Thyroid gland (tissue), 4 donors: ENCODE results near the gene SLC48A1. TPM values are rescaled to one million over a fixed set of nuclear protein-coding genes. Genes with fewer than 3 reads are reported as not detected.

Source experiments
- DNase-seq, 2 donors: peaks; one replicate each; pipeline ENCODE4 v3.0.0-alpha.2; 2019
- H3K27ac ChIP-seq, 3 donors: fragments of 200-600 bp; sonication (generic); 1 replicate in 2 of 3; 2 replicates in 1 of 3; pipeline ENCODE4 v1.5.1; 2016 to 2019; ENCODE audit warnings: mild to moderate bottlenecking in 1 of 3, moderate library complexity in 1 of 3
- H3K27me3 ChIP-seq: fragments of 200-600 bp; sonication (generic); one replicate; pipeline ENCODE4 v1.5.1; 2019
- H3K36me3 ChIP-seq, 2 donors: fragments of 200-600 bp; sonication (generic); one replicate each; pipeline ENCODE4 v1.5.1; 2016 to 2019
- H3K4me1 ChIP-seq, 2 donors: fragments of 200-600 bp; sonication (generic); one replicate each; pipeline ENCODE4 v1.5.1; 2017 to 2019
- H3K4me3 ChIP-seq, 3 donors: fragments of 200-600 bp; sonication (generic); replicated peaks in 1 of 3; 1 replicate in 2 of 3; 2 replicates in 1 of 3; pipeline ENCODE4 v1.5.1; 2016; ENCODE audit warnings: mild to moderate bottlenecking in 1 of 3
- H3K9me3 ChIP-seq: fragments of 200-600 bp; sonication (generic); one replicate; pipeline ENCODE4 v1.5.1; 2017
- CTCF ChIP-seq, 6 experiments: fragments of 200-600 bp in 3 of 6; fragments of 450-650 bp in 3 of 6; sonication (generic) in 3 of 6; IDR thresholded peaks; one replicate each; pipeline ENCODE4 v1.5.1; 2016 to 2019; ENCODE audit warnings: antibody characterized with exemption in 6 of 6, mild to moderate bottlenecking in 2 of 6, inconsistent platforms in 1 of 6, moderate library complexity in 1 of 6
- POLR2A ChIP-seq, 2 donors: fragments of 450-650 bp; IDR thresholded peaks; one replicate each; pipeline ENCODE4 v1.6.1; 2017; ENCODE audit warnings: antibody characterized with exemption in 2 of 2, mild to moderate bottlenecking in 2 of 2, moderate library complexity in 1 of 2
- WGBS, 2 donors: methylation state at CpG; one replicate each; pipeline ENCODE4 v1.1.5; 2017; 5-methylcytosine and 5-hydroxymethylcytosine counted together
- intact Hi-C: fragments of 100-400 bp; cut with DNase I; formaldehyde crosslinking; loops from one replicate; pipeline ENCODE4 v1.15.1; 2023
- total RNA-seq, 4 donors: library from RNA; depleted of rRNA; stranded (reverse); fragments of >200 nt; gene quantifications; one replicate each; pipeline ENCODE4 v1.2.3, GENCODE V29; 2016

The SLC48A1 gene
- total RNA-seq, 4 donors from 2014 or later: 59.3 to 276 (median 187) TPM

DNA sequence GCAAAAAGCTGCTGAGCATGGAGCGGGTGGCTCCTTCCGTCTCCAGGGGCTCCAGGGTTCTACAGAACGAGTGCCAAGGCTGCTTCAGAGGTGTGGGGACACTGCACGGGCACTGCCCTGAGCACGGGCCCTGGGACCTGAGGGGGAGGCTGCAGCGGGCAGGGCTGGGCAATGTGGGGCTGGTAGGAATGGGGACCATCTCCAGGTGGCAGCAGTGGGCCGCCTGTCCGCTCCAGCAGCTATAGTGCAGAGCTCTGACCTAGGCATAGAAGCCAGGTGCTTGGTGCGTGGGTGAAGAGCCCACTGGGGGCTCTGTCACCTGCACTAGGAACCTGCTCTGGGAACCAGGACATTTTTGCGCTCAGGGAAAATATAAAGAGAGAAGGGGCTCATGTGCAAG lies 24.4 kb downstream of the SLC48A1 start:
- H3K9me3 ChIP-seq: no peaks in the 10 kb centered on the region
- WGBS, 2 donors: 82 to 87% methylated on average over 6 to 10 of the region's 10 CpGs
- intact Hi-C loops: no loop called here
- no peak overlapping the region for H3K4me3 ChIP-seq
- no peak overlapping the region for H3K27ac ChIP-seq
- no peak for DNase-seq
- H3K4me1 ChIP-seq: peaks cover 13 to 37% of the 10 kb centered on the region in 2 donors
- H3K27me3 ChIP-seq: no peaks in the 10 kb centered on the region
- TF ChIP-seq CTCF (IDR thresholded peaks at IDR 0.05): peak in 3 of 6 experiments; percentile 25 to 28 (median 26)
- TF ChIP-seq POLR2A (IDR thresholded peaks at IDR 0.05): no peak
- peaks cover 55 to 60% of the 10 kb centered on the region in 2 donors for H3K36me3 ChIP-seq

GRCh38 chr12:47798382-47798948 lies 25.4 kb downstream of the SLC48A1 start:
- Histone ChIP-seq H3K27me3 (no peaks in the 10 kb centered on the region), H3K4me1 (peaks cover 21 to 47% of the 10 kb centered on the region in 2 donors), H3K27ac (no peak overlapping the region), H3K4me3 (no peak overlapping the region), H3K36me3 (peaks cover 48 to 49% of the 10 kb centered on the region in 2 donors), H3K9me3 (no peaks in the 10 kb centered on the region)
- no peak for DNase-seq
- 92 to 96% methylated on average over 7 to 16 of the region's 17 CpGs for WGBS, 2 donors
- intact Hi-C loops: no loop called here
- TF ChIP-seq CTCF (IDR thresholded peaks at IDR 0.05) (no peak), POLR2A (IDR thresholded peaks at IDR 0.05) (no peak)

GRCh38 chr12:47799357-47799955 lies 26.4 kb downstream of the SLC48A1 start:
- intact Hi-C loops: no loop called here
- no peaks in the 10 kb centered on the region for H3K9me3 ChIP-seq
- H3K4me1 ChIP-seq: peaks cover 30 to 57% of the 10 kb centered on the region in 2 donors
- no peak overlapping the region for H3K4me3 ChIP-seq
- H3K36me3 ChIP-seq: peaks cover 39 to 40% of the 10 kb centered on the region in 2 donors
- 56% methylated on average over 6 of the region's 7 CpGs for WGBS, 2 donors
- no peaks in the 10 kb centered on the region for H3K27me3 ChIP-seq
- H3K27ac ChIP-seq: peak overlapping the region in 2 of 3 donors; percentile 20 to 46
- TF ChIP-seq CTCF (IDR thresholded peaks at IDR 0.05) (no peak), POLR2A (IDR thresholded peaks at IDR 0.05) (no peak)
- DNase-seq: peak; percentile 68 to 74

GRCh38 chr12:47800582-47800981 lies 27.5 kb downstream of the SLC48A1 start:
- no peak overlapping the region for H3K27ac ChIP-seq
- intact Hi-C loops: no loop called here
- no peaks in the 10 kb centered on the region for H3K9me3 ChIP-seq
- H3K36me3 ChIP-seq: peaks cover 28% of the 10 kb centered on the region in 2 donors
- no peaks in the 10 kb centered on the region for H3K27me3 ChIP-seq
- H3K4me1 ChIP-seq: peaks cover 38 to 68% of the 10 kb centered on the region in 2 donors
- TF ChIP-seq POLR2A (IDR thresholded peaks at IDR 0.05) (no peak), CTCF (IDR thresholded peaks at IDR 0.05) (no peak)
- no peak for DNase-seq
- no peak overlapping the region for H3K4me3 ChIP-seq
- WGBS, 2 donors: 84 to 85% methylated on average over 7 of the region's 7 CpGs

DNA sequence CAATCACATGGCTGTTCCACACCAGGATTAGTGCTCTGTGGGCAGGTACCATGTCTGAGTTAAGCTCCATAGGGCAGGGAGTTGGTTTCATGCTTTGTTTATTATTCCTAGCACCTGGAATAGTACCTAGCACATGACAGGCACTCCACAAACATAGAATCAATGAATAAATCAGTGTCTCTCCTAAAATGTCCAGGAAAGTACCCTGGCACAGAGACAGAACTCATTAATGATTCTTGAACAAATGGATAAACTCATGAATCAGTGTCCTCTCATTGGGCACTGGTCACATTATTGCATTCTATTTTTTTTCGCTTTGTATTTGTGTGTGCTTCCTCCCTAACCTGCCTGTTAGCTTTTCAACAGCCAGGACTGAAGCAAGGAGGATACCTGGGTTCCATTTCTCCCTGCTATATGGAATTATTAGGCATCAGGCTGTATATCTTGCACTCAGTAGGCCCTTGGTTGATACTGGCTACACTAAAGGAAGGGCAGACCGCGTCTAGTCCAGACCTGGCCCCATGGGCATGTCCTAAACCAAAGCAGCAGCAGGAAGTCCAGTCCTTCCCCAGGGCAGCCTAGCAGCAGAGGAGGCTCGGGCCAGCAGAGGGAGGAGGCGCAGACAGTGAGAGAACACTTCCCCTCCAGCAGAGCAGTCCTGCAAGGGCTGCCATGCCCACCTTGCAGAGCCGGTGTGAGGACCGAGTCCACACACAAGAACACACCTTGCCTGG lies 28.3 kb downstream of the SLC48A1 start:
- peaks cover 21 to 22% of the 10 kb centered on the region in 2 donors for H3K36me3 ChIP-seq
- H3K27me3 ChIP-seq: no peaks in the 10 kb centered on the region
- H3K27ac ChIP-seq: peak overlapping the region in 2 of 3 donors; percentile 62 to 71
- TF ChIP-seq CTCF (IDR thresholded peaks at IDR 0.05): no peak
- no peak for TF ChIP-seq POLR2A (IDR thresholded peaks at IDR 0.05)
- WGBS, 2 donors: 48 to 73% methylated on average over 7 of the region's 7 CpGs
- intact Hi-C loops: no loop called here
- no peak for DNase-seq
- H3K4me3 ChIP-seq: no peak overlapping the region
- no peaks in the 10 kb centered on the region for H3K9me3 ChIP-seq
- H3K4me1 ChIP-seq: peaks cover 46 to 76% of the 10 kb centered on the region in 2 donors
